AG04449 (cell line): Measurements from ENCODE around the gene BRD9.

Experiments
- CTCF ChIA-PET: fragments of 350-600 bp; formaldehyde crosslinking; extraction: SDS; loops from one replicate; lab custom pipeline; 2021; ENCODE audit warnings: antibody characterized with exemption; lab: Yijun Ruan, JAX
- POLR2A ChIA-PET: fragments of 400-600, 350-600 bp; formaldehyde crosslinking; extraction: SDS; loops from one replicate; lab custom pipeline; 2020; ENCODE audit warnings: antibody characterized with exemption, inconsistent platforms; lab: Yijun Ruan, JAX
- DNase-seq: peaks from one replicate; pipeline ENCODE4 v3.0.0-alpha.2; 2010; ENCODE audit warnings: low read depth, low spot score
- H3K4me3 ChIP-seq: 2 replicates; pipeline ENCODE4 v1.5.1; 2011; ENCODE audit warnings: low read depth, mild to moderate bottlenecking, control low read depth, low read length
- TF ChIP-seq, protein P1 (sequence below): IDR thresholded peaks from one replicate; pipeline ENCODE4 v1.5.1; 2011; ENCODE audit warnings: mild to moderate bottlenecking, moderate library complexity, low read length, control low read depth, inconsistent platforms; ENCODE audit not compliant: insufficient read depth; ENCODE audit errors: missing control alignments

Gene BRD9

GRCh38 chr5:914174-914573, 21.6 kb upstream of the BRD9 start:
- ChIA-PET POLR2A (no interaction called here), CTCF (interaction anchor here (0.6 to 4.4 kb wide), 8 partner anchors 8 to 731 kb away, joined by 3 to 23 read pairs (median 4); no protein-coding TSS in a partner anchor)
- no peak for DNase-seq
- no peak overlapping the region for H3K4me3 ChIP-seq
- TF ChIP-seq, protein P1, sequence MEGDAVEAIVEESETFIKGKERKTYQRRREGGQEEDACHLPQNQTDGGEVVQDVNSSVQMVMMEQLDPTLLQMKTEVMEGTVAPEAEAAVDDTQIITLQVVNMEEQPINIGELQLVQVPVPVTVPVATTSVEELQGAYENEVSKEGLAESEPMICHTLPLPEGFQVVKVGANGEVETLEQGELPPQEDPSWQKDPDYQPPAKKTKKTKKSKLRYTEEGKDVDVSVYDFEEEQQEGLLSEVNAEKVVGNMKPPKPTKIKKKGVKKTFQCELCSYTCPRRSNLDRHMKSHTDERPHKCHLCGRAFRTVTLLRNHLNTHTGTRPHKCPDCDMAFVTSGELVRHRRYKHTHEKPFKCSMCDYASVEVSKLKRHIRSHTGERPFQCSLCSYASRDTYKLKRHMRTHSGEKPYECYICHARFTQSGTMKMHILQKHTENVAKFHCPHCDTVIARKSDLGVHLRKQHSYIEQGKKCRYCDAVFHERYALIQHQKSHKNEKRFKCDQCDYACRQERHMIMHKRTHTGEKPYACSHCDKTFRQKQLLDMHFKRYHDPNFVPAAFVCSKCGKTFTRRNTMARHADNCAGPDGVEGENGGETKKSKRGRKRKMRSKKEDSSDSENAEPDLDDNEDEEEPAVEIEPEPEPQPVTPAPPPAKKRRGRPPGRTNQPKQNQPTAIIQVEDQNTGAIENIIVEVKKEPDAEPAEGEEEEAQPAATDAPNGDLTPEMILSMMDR, result no peak

DNA sequence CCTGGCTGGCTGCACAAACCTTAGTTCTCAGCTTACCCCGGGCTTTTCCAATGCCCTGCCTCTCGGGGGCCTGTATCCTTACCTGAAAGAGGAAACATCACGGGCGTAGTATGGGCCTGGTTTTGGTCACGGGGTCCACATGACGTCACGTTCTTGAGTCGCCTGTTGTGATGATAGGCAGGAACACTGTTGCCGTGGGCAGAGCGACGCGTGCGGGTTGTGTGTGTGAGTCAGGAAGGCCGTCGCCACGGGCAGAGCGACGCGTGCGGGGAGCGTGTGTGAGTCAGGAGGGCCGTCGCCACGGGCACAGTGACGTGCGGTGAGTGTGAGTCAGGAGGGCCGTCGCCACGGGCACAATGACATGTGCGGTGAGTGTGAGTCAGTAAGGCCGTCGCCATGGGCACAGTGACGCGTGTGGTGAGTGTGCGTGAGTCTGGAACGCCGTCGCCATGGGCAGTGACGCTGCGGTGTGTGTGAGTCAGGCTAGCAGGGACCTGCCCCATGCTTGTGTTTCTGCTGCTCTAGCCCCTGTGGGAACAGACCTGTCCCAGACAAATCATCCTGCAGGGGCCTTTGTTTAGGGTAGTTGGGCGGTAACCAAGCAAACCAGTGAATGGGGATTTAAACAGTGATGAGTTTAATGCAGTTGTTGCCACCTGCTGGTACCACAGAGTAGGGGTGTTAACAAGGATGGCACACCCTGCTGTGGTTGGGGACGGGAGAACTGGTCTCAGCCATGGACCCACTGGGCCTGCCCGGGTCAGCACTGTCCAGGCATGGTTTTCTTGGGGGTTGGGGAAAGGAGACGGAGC, 19.9 kb upstream of the BRD9 start:
- no peak overlapping the region for H3K4me3 ChIP-seq
- DNase-seq, result peak; percentile 56
- TF ChIP-seq, protein P1, result no peak
- ChIA-PET POLR2A (no interaction called here), CTCF (interaction anchor here (1.0 to 4.4 kb wide), 7 partner anchors 7 to 255 kb away, joined by 3 to 23 read pairs (median 5); no protein-coding TSS in a partner anchor)

DNA sequence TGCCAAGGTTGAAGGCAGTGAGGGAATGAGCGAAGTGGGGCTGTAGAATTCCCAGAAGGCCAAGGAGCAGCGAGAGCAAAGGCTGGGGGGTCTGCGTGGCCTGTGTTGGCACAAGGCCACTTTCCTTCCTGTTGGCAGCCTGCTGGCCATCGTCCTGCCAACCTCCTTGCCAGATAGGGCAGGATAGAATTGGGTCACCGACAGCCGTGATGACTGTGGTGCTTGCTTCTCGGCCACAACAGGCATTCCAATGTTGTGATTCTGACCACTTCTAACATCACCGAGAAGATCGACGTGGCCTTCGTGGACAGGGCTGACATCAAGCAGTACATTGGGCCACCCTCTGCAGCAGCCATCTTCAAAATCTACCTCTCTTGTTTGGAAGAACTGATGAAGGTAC, 19.0 kb upstream of the BRD9 start:
- POLR2A ChIA-PET, result no interaction called here
- CTCF ChIA-PET, result interaction anchor here (0.6 to 4.4 kb wide), 5 partner anchors 9 to 216 kb away, joined by 3 to 23 read pairs (median 4); no protein-coding TSS in a partner anchor
- no peak overlapping the region for H3K4me3 ChIP-seq
- TF ChIP-seq, protein P1, result no peak
- no peak for DNase-seq

- TF ChIP-seq, protein P1, result no peak
- CTCF ChIA-PET, result interaction anchor here (1.2 to 4.4 kb wide), 2 partner anchors 8 to 23 kb away, joined by 3 to 23 read pairs; no protein-coding TSS in a partner anchor
- H3K4me3 ChIP-seq, result no peak overlapping the region
- DNase-seq, result no peak
- POLR2A ChIA-PET, result no interaction called here
Measured at GRCh38 chr5:910769-911160, 18.2 kb upstream of the BRD9 start.

DNA sequence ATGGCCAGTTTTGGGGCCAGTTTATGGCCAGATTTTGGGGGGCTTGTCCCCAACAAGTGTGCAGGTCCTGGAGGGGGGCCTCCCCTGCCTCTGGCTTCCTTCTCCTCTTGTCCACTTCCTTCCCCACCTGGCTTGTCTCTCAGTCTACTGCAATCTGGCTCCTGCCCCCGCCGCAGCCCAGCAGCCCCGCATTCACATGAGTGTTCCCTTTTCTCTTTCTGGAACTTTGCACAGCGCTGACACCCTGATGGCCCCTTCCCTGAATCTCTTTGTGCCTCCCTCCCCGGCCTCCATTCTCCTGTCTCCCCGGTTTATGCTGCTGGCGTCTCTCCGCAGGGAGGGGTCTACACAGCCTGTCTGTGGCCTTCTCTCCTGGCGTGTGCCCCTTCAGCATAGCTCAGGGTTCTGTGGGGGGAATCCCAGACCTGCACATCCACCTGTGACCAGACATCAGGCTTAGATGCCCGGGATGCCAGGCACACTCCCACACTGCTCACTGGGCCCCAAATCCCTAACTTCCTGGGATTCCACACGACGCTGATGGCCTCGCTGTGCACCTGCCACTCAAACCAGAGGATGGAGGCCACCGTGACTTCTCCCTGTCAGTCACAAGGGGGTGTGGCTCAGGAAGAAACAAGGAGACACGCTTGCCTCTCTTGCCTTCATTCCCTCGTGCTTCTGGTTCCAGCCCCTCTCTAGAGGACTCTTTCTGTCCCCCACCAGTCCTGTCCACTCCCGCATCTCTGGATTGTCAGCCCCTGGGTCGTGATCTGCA, 17.6 kb upstream of the BRD9 start:
- POLR2A ChIA-PET, result no interaction called here
- CTCF ChIA-PET, result interaction anchor here (1.2 to 4.4 kb wide), 3 partner anchors 7 to 24 kb away, joined by 3 to 23 read pairs (median 6); no protein-coding TSS in a partner anchor
- no peak overlapping the region for H3K4me3 ChIP-seq
- TF ChIP-seq, protein P1, result no peak
- DNase-seq, result no peak
